Naive thymus-derived CD8-positive, alpha-beta T cell (primary cell): ENCODE results near the gene MAP2K3. TPM values are rescaled to one million over a fixed set of nuclear protein-coding genes. Genes with fewer than 3 reads are reported as not detected.

Experiments
- ATAC-seq, 2 donors: fragments of 150-1000 bp; cut with Tn5 transposase in 1 of 2; sonication (Bioruptor Pico), chemical (Tn5 transposase) in 1 of 2; 1 replicate in 1 of 2; 2 replicates in 1 of 2; pipeline ENCODE4 v1.10.0; 2021; ENCODE audit warnings: mild to moderate bottlenecking in 2 of 2, moderate library complexity in 2 of 2
- POLR2A ChIA-PET: fragments of 350-600 bp; sonication (Branson Sonifier 250); formaldehyde crosslinking; loops from one replicate; lab custom pipeline; 2021; ENCODE audit warnings: antibody characterized with exemption; lab: Charles Lee
- DNase-seq, 10 donors: peaks; one replicate each; pipeline versions ENCODE4 v3.0.0 to v3.0.0-alpha.2; 2020 to 2022
- H3K27ac Mint-ChIP-seq, 10 donors: one replicate each; pipeline ENCODE4 v1.8.0; 2020 to 2022; ENCODE audit warnings: mild to moderate bottlenecking in 10 of 10, mixed read lengths in 10 of 10, moderate library complexity in 4 of 10, inconsistent platforms in 1 of 10
- H3K27me3 Mint-ChIP-seq, 5 donors: one replicate each; pipeline ENCODE4 v1.8.0; 2021 to 2022; ENCODE audit warnings: mixed read lengths in 5 of 5
- H3K36me3 Mint-ChIP-seq, 3 donors: one replicate each; pipeline ENCODE4 v1.8.0; 2020 to 2022; ENCODE audit warnings: mixed read lengths in 3 of 3, mild to moderate bottlenecking in 2 of 3, inconsistent platforms in 1 of 3
- H3K4me1 Mint-ChIP-seq, 4 donors: one replicate each; pipeline ENCODE4 v1.8.0; 2021 to 2022; ENCODE audit warnings: mixed read lengths in 4 of 4
- H3K4me3 Mint-ChIP-seq, 10 donors: one replicate each; pipeline ENCODE4 v1.8.0; 2020 to 2022; ENCODE audit warnings: mild to moderate bottlenecking in 10 of 10, mixed read lengths in 10 of 10, moderate library complexity in 6 of 10, inconsistent platforms in 1 of 10
- H3K9me3 Mint-ChIP-seq, 9 donors: one replicate each; pipeline ENCODE4 v1.8.0; 2020 to 2022; ENCODE audit warnings: mixed read lengths in 9 of 9, mild to moderate bottlenecking in 3 of 9, inconsistent platforms in 1 of 9, moderate library complexity in 1 of 9
- polyA plus RNA-seq, 3 donors: library from polyadenylated mRNA; unstranded; fragments of 300-500 nt; fragmentation: Illumina TruSeq; gene quantifications; one replicate each; pipeline ENCODE4 v1.2.3, GENCODE V29; 2021
- total RNA-seq, 8 experiments: library from RNA in 2 of 8; stranded (reverse) in 2 of 8; gene quantifications; one replicate each; pipeline ENCODE4 v1.2.3 and lab custom pipeline; 2021 to 2026

Gene MAP2K3
- total and polyA plus RNA-seq, 5 experiments from 2014 or later, result 39.4 to 69.4 (median 49.0) TPM

DNA sequence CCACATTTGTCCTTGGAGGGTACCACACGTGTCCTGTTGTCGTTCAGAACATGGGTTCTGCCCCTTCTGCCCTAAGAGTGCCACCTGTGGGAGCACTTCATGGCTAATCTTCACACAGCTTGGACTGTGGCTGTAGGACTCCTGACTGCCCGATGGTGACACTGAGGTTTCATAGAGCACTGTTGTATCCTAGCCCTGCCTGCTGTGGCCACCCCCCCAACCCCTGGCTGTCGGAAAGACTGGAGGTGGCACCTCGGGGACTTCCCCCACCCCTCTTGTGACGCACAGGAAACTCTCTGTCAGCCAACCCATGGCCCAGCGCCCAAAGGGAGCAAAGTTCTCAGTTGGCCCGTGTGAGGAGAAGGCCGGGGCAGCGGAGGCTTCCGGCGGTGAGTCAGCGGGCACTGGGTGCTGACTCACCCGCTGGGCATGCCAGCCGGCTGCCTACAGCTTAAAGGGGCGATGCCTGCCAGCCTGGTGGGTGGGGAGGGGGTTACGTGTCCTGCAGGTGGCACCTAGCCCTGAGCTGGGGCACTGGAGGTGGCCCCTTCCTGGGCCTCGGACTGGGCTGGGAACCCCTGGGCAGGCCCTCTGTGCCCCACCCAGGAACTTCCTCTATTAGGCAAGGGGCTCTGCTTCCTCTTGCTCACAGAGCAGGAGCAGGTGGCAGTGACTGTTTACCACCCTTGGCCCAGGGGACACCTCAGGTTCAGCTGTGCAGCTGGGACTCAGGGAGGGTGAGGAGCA, 3.4 kb downstream of the MAP2K3 start:
- DNase-seq (peak; percentile 78 to 97 (median 93)), ATAC-seq (peak; percentile 68 to 83)
- Mint-ChIP-seq H3K27me3 (peaks cover 0 to 12% (median 3%) of the 10 kb centered on the region in 5 donors), H3K36me3 (peaks cover 0 to 17% (median 0%) of the 10 kb centered on the region in 3 donors), H3K4me3 (peak overlapping the region; percentile 72 to 97 (median 94)), H3K4me1 (peaks cover 33 to 71% (median 59%) of the 10 kb centered on the region in 4 donors), H3K27ac (peak overlapping the region; percentile 88 to 98 (median 96)), H3K9me3 (peaks cover 0 to 13% (median 8%) of the 10 kb centered on the region in 9 donors)
- POLR2A ChIA-PET, result interaction anchor here (1.1 to 3.8 kb wide), 7 partner anchors 11 to 245 kb away, joined by 3 to 53 read pairs (median 5); partner anchors contain the start of genes NATD1 and USP22

DNA sequence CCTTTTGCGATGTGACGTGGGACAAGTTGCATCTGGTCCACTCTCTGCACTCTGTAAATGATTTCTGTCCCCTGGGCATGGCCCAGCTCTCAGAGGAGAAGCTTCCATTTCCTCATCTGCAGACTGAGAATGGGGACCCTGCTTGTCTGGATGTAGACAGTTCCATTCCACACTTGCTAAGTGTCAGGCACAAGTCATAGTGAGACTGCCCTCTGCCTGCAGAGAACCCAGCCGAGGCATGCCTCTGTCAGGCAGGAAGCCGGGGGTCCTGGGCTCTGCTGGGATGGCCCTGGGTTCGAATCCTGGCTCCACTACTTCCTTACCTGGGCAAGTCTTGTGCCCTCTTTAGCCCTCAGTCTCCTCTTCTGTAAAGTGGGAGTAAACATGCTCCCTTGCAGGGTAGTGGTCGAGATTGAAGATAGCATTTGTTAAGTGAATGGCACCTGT, 4.1 kb downstream of the MAP2K3 start:
- Mint-ChIP-seq H3K36me3 (peaks cover 0 to 17% (median 0%) of the 10 kb centered on the region in 3 donors), H3K4me1 (peaks cover 31 to 70% (median 58%) of the 10 kb centered on the region in 4 donors)

DNA sequence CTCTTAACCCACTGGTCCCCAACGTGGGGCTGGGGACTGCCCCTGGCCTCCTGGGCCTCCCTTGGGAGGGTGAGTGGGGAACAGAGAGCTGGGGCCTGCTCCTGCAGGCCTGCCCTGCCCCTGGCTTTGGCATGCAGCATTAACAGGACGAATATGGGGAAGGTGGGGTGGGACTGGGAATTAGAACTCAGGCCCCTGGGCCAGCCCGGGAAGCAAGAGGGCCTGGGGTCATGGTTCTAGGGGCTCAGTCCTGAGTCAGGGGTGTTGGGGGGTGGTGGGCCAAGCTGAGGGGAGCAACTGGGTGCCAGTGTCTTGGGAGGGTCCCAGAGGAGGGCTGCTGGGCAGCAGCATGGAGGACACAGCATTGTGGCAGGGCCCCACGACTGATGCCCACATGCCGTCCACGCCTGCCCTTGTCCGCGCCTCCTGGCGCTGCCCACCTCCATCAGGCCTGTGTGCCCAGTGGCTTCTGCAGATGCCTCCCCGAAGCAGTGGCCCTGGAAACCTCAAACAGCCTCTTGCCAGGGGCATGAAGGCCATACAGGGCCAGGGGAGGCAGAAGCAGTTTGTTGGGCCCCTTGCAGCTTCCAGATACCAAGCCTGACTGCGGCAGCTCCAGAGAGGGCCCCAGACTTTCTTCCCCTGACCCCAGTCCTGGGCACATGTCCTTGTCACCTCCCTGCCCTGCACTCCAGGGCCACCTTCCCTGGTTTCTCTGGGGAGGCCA, 4.8 kb downstream of the MAP2K3 start:
- Mint-ChIP-seq H3K36me3 (peaks cover 0 to 17% (median 0%) of the 10 kb centered on the region in 3 donors), H3K4me3 (peak overlapping the region in 4 of 10 donors; percentile 39 to 95 (median 90)), H3K27me3 (peaks cover 0 to 12% (median 3%) of the 10 kb centered on the region in 5 donors), H3K27ac (peak overlapping the region in 8 of 10 donors; percentile 55 to 98 (median 94)), H3K4me1 (peaks cover 33 to 71% (median 59%) of the 10 kb centered on the region in 4 donors), H3K9me3 (peaks cover 0 to 16% (median 8%) of the 10 kb centered on the region in 9 donors)
- DNase-seq (no peak), ATAC-seq (no peak)
- POLR2A ChIA-PET, result interaction anchor here (1.0 to 2.0 kb wide), 2 partner anchors 76 to 246 kb away, joined by 3 to 10 read pairs; partner anchors contain the start of gene USP22

More for the DNA sequence above, 4.1 kb downstream of the MAP2K3 start:
- Mint-ChIP-seq H3K27ac (peak overlapping the region; percentile 86 to 98 (median 96)), H3K9me3 (peaks cover 0 to 14% (median 8%) of the 10 kb centered on the region in 9 donors), H3K4me3 (peak overlapping the region in 9 of 10 donors; percentile 38 to 97 (median 93)), H3K27me3 (peaks cover 0 to 12% (median 3%) of the 10 kb centered on the region in 5 donors)
- no peak for DNase-seq
- POLR2A ChIA-PET, result interaction anchor here (1.0 to 3.8 kb wide), 8 partner anchors 12 to 245 kb away, joined by 3 to 53 read pairs (median 5); partner anchors contain the start of genes NATD1 and USP22
- no peak for ATAC-seq

DNA sequence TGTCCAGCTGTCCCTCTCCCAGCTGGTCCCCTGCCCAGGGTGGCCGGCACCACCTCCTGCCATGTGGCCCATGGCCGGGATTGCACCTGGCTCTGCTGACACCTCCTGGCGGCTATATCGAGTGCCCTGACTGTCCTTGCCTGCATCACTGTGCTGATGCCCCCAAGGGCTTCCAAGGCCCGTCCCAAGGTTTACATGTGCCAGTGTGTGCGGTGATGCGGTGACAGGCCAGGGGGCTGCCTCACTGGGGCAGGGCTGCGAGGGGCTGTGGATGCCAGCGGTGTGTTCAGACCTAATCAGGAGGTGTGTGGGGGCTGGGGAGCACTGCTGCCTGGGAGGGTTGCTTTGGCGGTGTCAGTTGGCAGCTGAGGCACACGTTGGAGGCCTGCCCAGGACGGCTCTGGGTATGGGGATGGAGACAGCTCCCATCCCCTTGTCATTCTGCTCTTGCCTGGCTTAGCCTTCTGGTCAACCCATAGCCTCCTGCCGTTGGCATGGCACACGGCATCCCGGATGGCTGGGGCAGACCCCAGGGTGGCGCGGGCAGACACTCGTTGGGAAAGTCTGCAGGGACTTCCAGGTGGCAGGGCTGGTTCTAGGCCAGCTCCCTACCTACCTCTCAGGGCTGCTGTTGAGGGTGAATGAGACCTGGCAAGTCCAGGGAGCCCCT, 5.5 kb downstream of the MAP2K3 start:
- POLR2A ChIA-PET, result interaction anchor here (1.0 kb wide), 1 partner anchor 77 kb away, joined by 3 read pairs; no protein-coding TSS in a partner anchor
- H3K4me1 Mint-ChIP-seq, result peaks cover 39 to 77% (median 65%) of the 10 kb centered on the region in 4 donors
- H3K27me3 Mint-ChIP-seq, result peaks cover 2 to 14% (median 6%) of the 10 kb centered on the region in 5 donors
- H3K4me3 Mint-ChIP-seq, result peak overlapping the region in 1 of 10 donors; percentile 39
- peaks cover 0 to 23% (median 8%) of the 10 kb centered on the region in 9 donors for H3K9me3 Mint-ChIP-seq
- H3K27ac Mint-ChIP-seq, result peak overlapping the region in 7 of 10 donors; percentile 52 to 73 (median 65)
- DNase-seq (no peak), ATAC-seq (no peak)
- H3K36me3 Mint-ChIP-seq, result peaks cover 0 to 20% (median 0%) of the 10 kb centered on the region in 3 donors

DNA sequence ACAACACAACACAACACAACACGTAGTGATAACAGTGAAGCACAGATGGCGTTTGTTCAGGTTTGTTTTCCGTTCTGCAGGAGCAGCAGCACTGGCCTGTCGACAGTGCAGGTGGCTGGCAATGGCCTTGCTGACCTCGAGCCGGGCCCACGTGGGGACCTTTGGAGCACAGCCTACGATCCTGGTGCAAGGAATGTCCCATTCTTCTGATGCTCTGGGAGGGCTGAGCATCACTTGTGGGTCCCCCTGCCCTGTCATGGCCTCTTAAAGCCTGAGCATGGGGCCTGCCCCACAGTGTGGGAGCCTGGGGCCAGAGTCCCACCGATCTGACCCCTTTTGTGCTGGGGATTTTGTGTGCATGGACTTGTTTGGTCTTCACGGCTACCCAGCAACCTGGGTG, 6.8 kb downstream of the MAP2K3 start:
- H3K4me3 Mint-ChIP-seq, result no peak overlapping the region
- peak overlapping the region in 3 of 10 donors; percentile 14 to 69 (median 40) for H3K27ac Mint-ChIP-seq
- POLR2A ChIA-PET, result no interaction called here
- peaks cover 0 to 25% (median 8%) of the 10 kb centered on the region in 9 donors for H3K9me3 Mint-ChIP-seq
- ATAC-seq (no peak), DNase-seq (no peak)
- peaks cover 0 to 20% (median 0%) of the 10 kb centered on the region in 3 donors for H3K36me3 Mint-ChIP-seq
- H3K27me3 Mint-ChIP-seq, result peaks cover 2 to 17% (median 6%) of the 10 kb centered on the region in 5 donors
- peaks cover 27 to 76% (median 56%) of the 10 kb centered on the region in 4 donors for H3K4me1 Mint-ChIP-seq

DNA sequence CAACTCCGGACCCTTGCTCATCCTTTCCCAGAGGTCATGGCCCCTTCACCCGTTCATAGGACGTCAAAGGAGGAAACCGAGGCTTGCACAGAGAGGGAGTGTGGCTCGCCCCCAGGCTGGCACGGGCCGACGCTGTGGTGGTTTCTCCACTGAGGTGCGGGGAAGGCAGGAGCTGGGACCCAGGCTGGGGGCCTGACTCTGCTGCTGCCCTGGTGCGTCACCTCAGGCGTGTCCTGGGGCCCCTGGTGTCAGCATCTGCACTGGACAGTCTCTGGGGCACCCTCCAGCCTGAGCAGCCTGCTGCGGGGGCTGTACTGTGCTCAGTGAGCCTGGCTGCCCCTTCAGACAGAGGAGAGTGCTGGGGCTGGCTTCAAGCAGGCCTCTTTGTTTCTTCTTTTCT, 7.4 kb downstream of the MAP2K3 start:
- Mint-ChIP-seq H3K27ac (peak overlapping the region in 1 of 10 donors; percentile 41), H3K27me3 (peaks cover 2 to 17% (median 6%) of the 10 kb centered on the region in 5 donors), H3K36me3 (peaks cover 0 to 20% (median 0%) of the 10 kb centered on the region in 3 donors), H3K4me1 (peaks cover 25 to 75% (median 51%) of the 10 kb centered on the region in 4 donors), H3K9me3 (peaks cover 0 to 25% (median 8%) of the 10 kb centered on the region in 9 donors), H3K4me3 (no peak overlapping the region)
- POLR2A ChIA-PET, result no interaction called here
- ATAC-seq (no peak), DNase-seq (no peak)

DNA sequence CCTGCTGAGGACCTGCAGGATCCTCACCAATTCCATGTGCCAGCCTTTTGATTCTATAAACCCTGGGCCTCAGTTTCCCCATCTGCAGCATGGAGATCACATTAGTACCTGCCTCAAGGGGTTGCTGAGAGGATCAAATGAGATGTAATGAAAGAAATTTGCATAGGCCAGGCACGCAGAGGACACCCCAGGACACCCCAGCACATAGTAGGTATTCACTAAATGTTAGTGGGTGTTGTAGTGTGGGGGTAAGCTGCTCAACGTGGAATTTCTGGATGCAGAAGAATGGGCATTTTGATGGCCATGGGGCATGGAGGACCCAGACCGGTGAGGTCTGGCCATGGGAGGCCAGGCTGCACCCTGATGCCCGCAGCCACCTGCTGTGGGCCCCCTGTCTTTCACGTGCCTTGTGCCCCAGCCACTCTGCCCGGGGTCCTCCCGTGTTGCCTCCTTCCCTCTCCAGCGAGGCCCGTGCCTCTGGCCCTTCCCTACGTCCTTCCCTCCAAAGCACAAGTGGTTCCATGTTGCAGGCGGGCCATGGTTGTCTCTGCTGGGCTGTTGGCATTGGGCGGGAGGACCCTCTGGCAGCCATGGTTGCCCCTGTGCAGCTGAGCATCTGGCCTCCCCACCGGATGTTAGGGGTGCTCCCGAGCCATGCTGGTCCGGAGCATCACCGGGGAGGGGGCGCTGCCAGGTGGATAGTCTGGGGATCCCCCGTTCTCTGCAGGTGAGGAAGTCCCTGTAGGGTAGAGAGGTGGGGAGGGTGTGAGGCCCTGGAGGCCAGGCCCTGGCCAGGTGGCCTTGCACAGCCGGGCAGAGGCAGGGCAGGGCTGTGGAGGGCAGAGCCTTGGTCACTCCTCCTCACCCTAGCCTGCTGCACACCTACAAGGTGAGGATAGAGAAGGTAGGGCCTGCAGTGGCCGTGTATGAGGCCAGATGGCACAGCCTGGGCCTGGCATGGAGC, 8.6 kb downstream of the MAP2K3 start:
- peak overlapping the region in 5 of 10 donors; percentile 14 to 46 (median 24) for H3K27ac Mint-ChIP-seq
- H3K4me3 Mint-ChIP-seq, result peak overlapping the region in 1 of 10 donors; percentile 19
- H3K27me3 Mint-ChIP-seq, result peaks cover 2 to 17% (median 6%) of the 10 kb centered on the region in 5 donors
- H3K4me1 Mint-ChIP-seq, result peaks cover 16 to 63% (median 38%) of the 10 kb centered on the region in 4 donors
- peaks cover 0 to 30% (median 9%) of the 10 kb centered on the region in 9 donors for H3K9me3 Mint-ChIP-seq
- ATAC-seq (no peak), DNase-seq (no peak)
- H3K36me3 Mint-ChIP-seq, result peaks cover 0 to 22% (median 0%) of the 10 kb centered on the region in 3 donors
- POLR2A ChIA-PET, result no interaction called here

DNA sequence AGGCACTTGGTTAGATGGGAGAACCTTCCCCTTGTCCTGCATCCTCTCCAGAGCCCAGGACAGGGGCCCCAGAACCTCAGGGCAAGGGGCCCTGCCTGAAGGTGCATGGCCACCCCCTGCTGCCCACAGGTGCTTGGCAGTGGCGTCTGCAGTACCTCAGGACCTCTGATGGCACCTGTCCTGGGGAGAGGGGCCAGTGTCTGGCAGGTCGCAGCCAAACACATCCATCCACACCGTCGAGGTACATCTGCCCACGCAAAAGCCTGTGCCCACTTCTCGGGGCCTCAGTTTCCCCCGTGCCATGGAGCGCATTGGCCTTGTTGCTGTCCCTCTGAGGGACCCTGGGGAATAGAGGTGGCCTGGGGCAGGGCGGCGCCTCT, 9.3 kb downstream of the MAP2K3 start:
- DNase-seq (no peak), ATAC-seq (no peak)
- peaks cover 0 to 33% (median 9%) of the 10 kb centered on the region in 9 donors for H3K9me3 Mint-ChIP-seq
- H3K27me3 Mint-ChIP-seq, result peaks cover 2 to 17% (median 6%) of the 10 kb centered on the region in 5 donors
- no peak overlapping the region for H3K27ac Mint-ChIP-seq
- H3K4me3 Mint-ChIP-seq, result no peak overlapping the region
- peaks cover 0 to 26% (median 0%) of the 10 kb centered on the region in 3 donors for H3K36me3 Mint-ChIP-seq
- POLR2A ChIA-PET, result interaction anchor here (0.6 kb wide), 1 partner anchor 16 kb away, joined by 10 read pairs; no protein-coding TSS in a partner anchor
- H3K4me1 Mint-ChIP-seq, result peaks cover 17 to 56% (median 33%) of the 10 kb centered on the region in 4 donors

DNA sequence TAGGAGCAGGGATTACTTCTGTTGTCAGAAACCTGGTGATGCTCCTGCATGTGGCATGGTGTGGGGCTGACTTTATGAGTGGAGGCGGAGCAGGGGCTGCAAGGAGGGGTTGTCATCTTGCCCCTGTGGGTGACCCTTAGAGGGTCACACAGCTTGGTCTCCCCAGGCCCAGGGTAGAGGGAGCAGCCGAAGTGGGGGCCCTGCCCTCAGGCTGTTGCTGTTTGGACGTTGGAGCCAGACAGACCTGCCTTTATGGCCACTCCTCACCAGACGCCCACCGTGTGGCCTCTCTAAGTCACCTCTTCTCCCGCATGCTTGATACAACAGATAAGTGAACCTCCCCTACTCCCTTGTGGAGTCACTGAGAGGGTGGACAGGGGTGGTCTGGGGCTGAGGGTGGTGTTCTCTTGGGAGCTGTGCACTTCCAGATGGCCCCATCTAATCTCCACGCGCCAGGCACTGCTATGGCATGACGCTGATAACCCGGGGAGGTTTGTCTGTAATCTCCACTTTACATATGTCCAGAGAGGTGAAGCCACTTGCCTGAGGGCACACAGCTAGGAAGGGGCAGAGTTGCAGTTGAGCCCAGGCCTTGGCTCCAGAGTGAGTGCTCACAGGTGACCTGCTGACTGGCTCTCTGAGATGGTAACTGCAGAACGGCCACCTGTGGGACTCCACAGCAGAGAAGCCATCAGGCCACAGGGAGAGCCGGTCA, 10.0 kb downstream of the MAP2K3 start:
- H3K4me1 Mint-ChIP-seq, result peaks cover 17 to 50% (median 30%) of the 10 kb centered on the region in 4 donors

More for the DNA sequence above, 10.0 kb downstream of the MAP2K3 start:
- ATAC-seq, result no peak
- H3K27me3 Mint-ChIP-seq, result peaks cover 2 to 17% (median 6%) of the 10 kb centered on the region in 5 donors
- H3K9me3 Mint-ChIP-seq, result peaks cover 0 to 35% (median 9%) of the 10 kb centered on the region in 9 donors
- H3K36me3 Mint-ChIP-seq, result peaks cover 0 to 32% (median 0%) of the 10 kb centered on the region in 3 donors
- H3K27ac Mint-ChIP-seq, result peak overlapping the region in 7 of 10 donors; percentile 16 to 79 (median 33)
- H3K4me3 Mint-ChIP-seq, result no peak overlapping the region
- no peak for DNase-seq
- POLR2A ChIA-PET, result interaction anchor here (0.6 kb wide), 1 partner anchor 17 kb away, joined by 10 read pairs; no protein-coding TSS in a partner anchor
